K562 (cell line): Measurements from ENCODE around the gene SLX9. TPM values are rescaled to one million over a fixed set of nuclear protein-coding genes. Genes with fewer than 3 reads are reported as not detected.

Source experiments
- ATAC-seq: fragments of 200-7000 bp; cut with Tn5 transposase; 3 replicates; pipeline ENCODE4 v1.9.1; 2020; ENCODE audit warnings: moderate library complexity
- BruUV-seq: library from RNA; stranded (reverse); fragments of 400-500 nt; replicated peaks from 2 replicates; lab custom pipeline; 2021; lab: Mats Ljungman, UMichigan
- CTCF ChIA-PET: fragments of 300-600 bp; formaldehyde crosslinking; extraction: SDS; loops from one replicate; lab custom pipeline; 2021; ENCODE audit warnings: low intra/inter-chr PET ratio; lab: Yijun Ruan, JAX
- POLR2A ChIA-PET: fragments of 300-600, 350-650 bp; sonication (Branson Sonifier 250); formaldehyde crosslinking; extraction: SDS; loops from one replicate; lab custom pipeline; 2021; ENCODE audit warnings: antibody characterized with exemption, inconsistent platforms; lab: Yijun Ruan, JAX
- DNase-seq, 4 experiments: peaks; one replicate each; pipeline versions ENCODE4 v3.0.0 to v3.0.0-alpha.2; 2011 to 2018; ENCODE audit warnings: low spot score in 3 of 4, mixed read lengths in 3 of 4; ENCODE audit errors: extremely low read depth in 1 of 4
- FAIRE-seq: peaks from 2 replicates; lab custom pipeline; 2011; peaks lifted over from hg19 to GRCh38; lab: Jason Lieb, UNC
- H2AFZ ChIP-seq: 2 replicates; pipeline ENCODE4 v1.6.0; 2011; ENCODE audit warnings: low read depth, low read length, control low read depth, inconsistent platforms
- H3K27ac ChIP-seq: fragments of 200-600 bp; 3 replicates; pipeline ENCODE4 v1.8.0; 2011; ENCODE audit warnings: low read depth, mild to moderate bottlenecking, control low read depth, inconsistent platforms, low read length, moderate library complexity, mixed read lengths; ENCODE audit errors: extremely low read depth
- H3K27me3 ChIP-seq, 2 experiments: fragments of 300-600 bp in 1 of 2; 2 replicates in 1 of 2; 3 replicates in 1 of 2; pipeline versions ENCODE4 v1.6.0 to v1.8.0; 2011; ENCODE audit warnings: inconsistent platforms in 2 of 2, low read length in 2 of 2, mild to moderate bottlenecking in 1 of 2, mixed read lengths in 1 of 2, moderate library complexity in 1 of 2; ENCODE audit not compliant: control insufficient read depth in 2 of 2, insufficient read depth in 2 of 2
- H3K36me3 ChIP-seq: fragments of 300-600 bp; 3 replicates; pipeline ENCODE4 v1.8.0; 2011; ENCODE audit warnings: mild to moderate bottlenecking, low read length, inconsistent platforms; ENCODE audit not compliant: control insufficient read depth, insufficient read depth
- H3K4me1 ChIP-seq, 2 experiments: fragments of 200-600 bp in 1 of 2; replicated peaks in 1 of 2; 2 replicates in 1 of 2; 3 replicates in 1 of 2; pipeline versions ENCODE4 v1.5.1 to v1.8.0; 2011; ENCODE audit warnings: inconsistent platforms in 2 of 2, low read length in 2 of 2, mild to moderate bottlenecking in 1 of 2, mixed read lengths in 1 of 2, moderate library complexity in 1 of 2; ENCODE audit not compliant: control insufficient read depth in 2 of 2, insufficient read depth in 2 of 2
- H3K4me2 ChIP-seq: 2 replicates; pipeline ENCODE4 v1.6.1; 2011; ENCODE audit warnings: low read length, control low read depth, inconsistent platforms, mixed read lengths; ENCODE audit not compliant: insufficient read depth
- H3K4me3 ChIP-seq: fragments of 200-600 bp; sonication (generic), shearing (Covaris generic); 2 replicates; pipeline ENCODE4 v1.5.1; 2016; ENCODE audit warnings: control low read depth, inconsistent platforms
- H3K79me2 ChIP-seq: fragments of 200-600 bp; 3 replicates; pipeline ENCODE4 v1.8.0; 2011; ENCODE audit warnings: low read length, inconsistent platforms; ENCODE audit not compliant: control insufficient read depth, insufficient read depth
- H3K9ac ChIP-seq, 2 experiments: 2 replicates each; pipeline versions ENCODE4 v1.6.0 to v1.6.1; 2011; ENCODE audit warnings: low read depth in 2 of 2, low read length in 2 of 2, control low read depth in 1 of 2, inconsistent platforms in 1 of 2, mild to moderate bottlenecking in 1 of 2, mixed read lengths in 1 of 2; ENCODE audit not compliant: insufficient read depth in 1 of 2
- H3K9me1 ChIP-seq: one replicate; pipeline ENCODE4 v1.6.0; 2011; ENCODE audit warnings: inconsistent platforms, mild to moderate bottlenecking, low read length, moderate library complexity; ENCODE audit not compliant: control insufficient read depth, insufficient read depth
- H3K9me3 ChIP-seq: replicated peaks from 2 replicates; pipeline ENCODE4 v1.5.1; 2011; ENCODE audit warnings: low read depth, low read length, inconsistent platforms; ENCODE audit not compliant: control insufficient read depth, insufficient read depth
- H4K20me1 ChIP-seq: replicated peaks from 2 replicates; pipeline ENCODE4 v1.6.1; 2011; ENCODE audit warnings: low read length, inconsistent platforms, mixed read lengths; ENCODE audit not compliant: control insufficient read depth, insufficient read depth
- FIP1L1 ChIP-seq: fragments of 200-400 bp; formaldehyde crosslinking; IDR thresholded peaks from 2 replicates; pipeline ENCODE4 v1.6.1; 2018; ENCODE audit warnings: mild to moderate bottlenecking, low read depth, low read length; ENCODE audit not compliant: poor library complexity, severe bottlenecking
- HNRNPLL ChIP-seq: fragments of 200-400 bp; formaldehyde crosslinking; IDR thresholded peaks from 2 replicates; pipeline ENCODE4 v1.6.1; 2017; ENCODE audit warnings: low read length, low read depth, mild to moderate bottlenecking; ENCODE audit not compliant: poor library complexity, severe bottlenecking
- KLF10 ChIP-seq: fragments of 250-450 bp; sonication (Bioruptor Pico); IDR thresholded peaks from 2 replicates; pipeline ENCODE4 v1.6.1; 2021; ENCODE audit warnings: matching md5 sums
- ZNF408 ChIP-seq: fragments of 250-450 bp; sonication (Bioruptor Pico); IDR thresholded peaks from 2 replicates; pipeline ENCODE4 v1.4.0; 2020; ENCODE audit warnings: low read depth, mild to moderate bottlenecking, moderate library complexity
- WGBS: fragments of 100-300 bp; shearing (Covaris generic); methylation state at CpG from one replicate; pipeline ENCODE4 v1.1.6; 2016; ENCODE audit warnings: low coverage, mixed read lengths; ENCODE audit not compliant: insufficient coverage; ENCODE audit errors: missing lambda C conversion rate; 5-methylcytosine and 5-hydroxymethylcytosine counted together
- in situ Hi-C: fragments of 300-500 bp; cut with MboI; formaldehyde crosslinking; loops from 4 replicates; pipeline ENCODE4 v1.15.0; 2018; ENCODE audit warnings: inconsistent platforms, mixed read lengths
- intact Hi-C: fragments of 100-400 bp; cut with micrococcal nuclease; formaldehyde crosslinking; loops from 2 replicates; pipeline ENCODE4 v1.14.2; 2022
- polyA plus RNA-seq, 8 experiments: library from polyadenylated mRNA; depleted of rRNA in 4 of 8; stranded (reverse) in 5 of 8; unstranded in 3 of 8; fragments of >200 nt; fragmentation: Nextera tagmentation in 2 of 8; fragmentation: Illumina TruSeq in 1 of 8; extraction: Ambion mirVana in 2 of 8; extraction: Trizol in 1 of 8; gene quantifications; 2 replicates each; pipeline versions ENCODE4 v1.2.1 to v1.2.3, GENCODE V29; 2011 to 2014; ENCODE audit warnings: inconsistent platforms in 1 of 8, missing spikeins in 1 of 8
- total RNA-seq, 7 experiments: library from RNA; depleted of rRNA in 6 of 7; stranded (reverse); fragments of >200 nt in 6 of 7; fragmentation: Illumina TruSeq in 2 of 7; extraction: Trizol in 2 of 7; gene quantifications; 2 replicates each; pipeline versions ENCODE4 v1.2.1 to v1.2.3, GENCODE V29; 2011 to 2021; ENCODE audit warnings: low replicate concordance in 1 of 7
- TF ChIP-seq, protein P1 (sequence below): IDR thresholded peaks from 2 replicates; pipeline ENCODE4 v1.6.1; 2014; ENCODE audit warnings: antibody characterized with exemption

Gene SLX9
- total and polyA plus RNA-seq, 9 of the 15 experiments (the other 6 are each of a cell fraction or from before 2014, with no cell fraction given): 1.2 to 75.5 (median 16.5) TPM

DNA sequence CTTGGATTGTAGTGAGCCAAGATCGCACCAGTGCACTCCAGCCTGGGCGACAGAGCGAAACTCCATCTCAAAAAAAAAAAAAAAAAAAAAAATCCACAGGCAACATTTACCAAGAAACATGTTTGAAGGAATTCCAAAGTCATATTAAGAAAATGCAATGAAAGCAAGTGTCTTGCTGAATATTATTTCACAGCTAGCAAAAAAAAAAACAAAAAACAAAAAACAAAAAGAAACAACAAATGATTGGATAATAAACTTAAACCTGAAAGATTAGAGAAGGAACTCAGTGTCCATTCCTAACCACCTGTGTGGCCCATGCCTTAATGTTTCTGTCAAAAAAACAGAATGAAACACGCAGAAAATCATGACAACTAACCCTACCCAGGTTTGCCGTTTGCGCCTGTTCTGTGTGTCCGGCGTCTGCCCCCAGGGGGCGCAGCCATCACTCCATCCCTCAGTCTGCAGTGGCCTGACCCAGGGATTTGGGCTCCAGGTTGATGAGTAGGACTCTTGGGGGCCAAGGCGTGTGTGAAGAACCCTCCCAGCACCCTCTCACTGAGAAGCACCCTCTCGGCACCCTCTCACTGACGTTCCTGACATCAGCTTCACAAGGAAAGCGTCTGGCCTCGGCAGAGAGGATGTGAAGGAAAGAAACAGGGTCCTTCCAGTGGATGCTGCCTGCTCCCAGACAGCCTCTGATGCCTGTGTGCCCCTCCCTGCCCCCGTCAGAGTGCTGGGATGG lies 47.1 kb upstream of the SLX9 start (continued):
- peak; percentile 35 for TF ChIP-seq HNRNPLL
- TF ChIP-seq, protein P1, sequence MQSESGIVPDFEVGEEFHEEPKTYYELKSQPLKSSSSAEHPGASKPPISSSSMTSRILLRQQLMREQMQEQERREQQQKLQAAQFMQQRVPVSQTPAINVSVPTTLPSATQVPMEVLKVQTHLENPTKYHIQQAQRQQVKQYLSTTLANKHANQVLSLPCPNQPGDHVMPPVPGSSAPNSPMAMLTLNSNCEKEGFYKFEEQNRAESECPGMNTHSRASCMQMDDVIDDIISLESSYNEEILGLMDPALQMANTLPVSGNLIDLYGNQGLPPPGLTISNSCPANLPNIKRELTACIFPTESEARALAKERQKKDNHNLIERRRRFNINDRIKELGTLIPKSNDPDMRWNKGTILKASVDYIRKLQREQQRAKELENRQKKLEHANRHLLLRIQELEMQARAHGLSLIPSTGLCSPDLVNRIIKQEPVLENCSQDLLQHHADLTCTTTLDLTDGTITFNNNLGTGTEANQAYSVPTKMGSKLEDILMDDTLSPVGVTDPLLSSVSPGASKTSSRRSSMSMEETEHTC: no peak
- no peak for TF ChIP-seq FIP1L1

DNA sequence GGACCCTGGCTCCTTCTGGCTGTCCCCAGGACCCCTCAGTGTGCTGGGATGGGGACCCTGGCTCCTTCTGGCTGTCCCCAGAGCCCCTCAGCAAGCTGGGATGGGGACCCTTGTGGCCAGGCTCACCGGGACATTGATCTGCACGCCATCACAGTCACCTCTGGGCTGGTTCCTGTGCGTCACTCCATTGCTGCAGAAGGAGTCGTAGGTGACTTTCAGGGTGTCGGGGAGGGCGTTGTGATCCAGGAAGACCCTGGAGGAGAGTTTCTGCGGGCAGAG lies 46.6 kb upstream of the SLX9 start:
- no peaks in the 10 kb centered on the region for H3K79me2 ChIP-seq
- in situ Hi-C loops: no loop called here
- H3K9ac ChIP-seq: peak overlapping the region in 1 of 2 experiments; percentile 59; a peak in 1 of 4 replicates
- FAIRE-seq (no peak), DNase-seq (no peak), ATAC-seq (no peak)
- intact Hi-C loops: loop anchor here (2.0 kb wide), 1 partner anchor 40 kb away; no protein-coding TSS in a partner anchor
- no peaks in the 10 kb centered on the region for H3K36me3 ChIP-seq
- H3K4me3 ChIP-seq: no peak overlapping the region
- WGBS: 13% methylated on average over 7 of the region's 7 CpGs
- ChIA-PET POLR2A (interaction anchor here (0.6 to 1.4 kb wide), 3 partner anchors 39 to 873 kb away, joined by 3 to 4 read pairs (median 3); partner anchors contain the start of gene UBE2G2), CTCF (interaction anchor here (0.7 to 1.3 kb wide), 3 partner anchors 92 to 108 kb away, joined by 3 read pairs; partner anchors contain the start of gene UBE2G2)
- peaks cover 25% of the 10 kb centered on the region for H4K20me1 ChIP-seq
- H3K4me1 ChIP-seq: peaks cover 6 to 73% of the 10 kb centered on the region in 2 experiments
- H2AFZ ChIP-seq: no peak overlapping the region
- no peaks in the 10 kb centered on the region for H3K9me3 ChIP-seq
- no TSS peak for BruUV-seq
- no peak overlapping the region for H3K27ac ChIP-seq
- H3K4me2 ChIP-seq: no peak overlapping the region
- peaks cover 32 to 87% of the 10 kb centered on the region in 2 experiments; a peak in 4 of 5 replicates for H3K27me3 ChIP-seq
- TF ChIP-seq HNRNPLL: peak; percentile 2
- no peak for TF ChIP-seq KLF10
- TF ChIP-seq ZNF408 (CRISPR knock-in tag): no peak
- H3K9me1 ChIP-seq: peaks cover 3% of the 10 kb centered on the region
